Urothelium cell line (cell line): ENCODE data around the gene ZNF420.
"Not testable (repeated sequence)": the region's sequence is repeated elsewhere in the genome, so short reads cannot be mapped to it uniquely, and the experiment has no call there.

Experiments used
- DNase-seq: peaks from one replicate; pipeline ENCODE4 v3.0.0; 2011; ENCODE audit warnings: low spot score, mixed read lengths
- FAIRE-seq: peaks from 2 replicates; lab custom pipeline; 2011; peaks lifted over from hg19 to GRCh38; lab: Jason Lieb, UNC

The ZNF420 gene

GRCh38 chr19:37077934-37078716 lies at the start of gene ZNF420:
Gene ZNF420 (plus strand): TSS chr19:37078433. CDS start chr19:37089119, 10,686 bp downstream.
- FAIRE-seq (no peak), DNase-seq (peak; percentile 93)

DNA sequence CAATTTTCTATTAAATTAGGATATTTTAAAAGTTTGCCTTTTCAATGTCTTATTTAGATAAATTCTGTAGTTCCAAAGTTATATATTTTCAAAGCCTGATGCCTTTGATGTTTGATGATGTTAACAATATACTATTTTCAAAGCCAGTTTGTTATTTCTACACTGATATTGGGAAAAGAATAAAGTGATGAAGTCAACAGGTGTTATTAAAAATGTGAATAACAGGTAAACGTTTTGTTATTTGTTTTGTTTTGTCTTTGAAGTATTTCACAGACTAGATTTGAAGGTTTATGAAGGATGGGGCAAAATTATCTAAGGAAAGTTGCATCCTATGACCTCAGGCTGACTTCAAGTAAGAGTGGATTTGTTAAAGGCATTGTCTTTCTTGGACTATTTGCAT lies 33.1 kb upstream of the ZNF420 start:
- FAIRE-seq = no peak

DNA sequence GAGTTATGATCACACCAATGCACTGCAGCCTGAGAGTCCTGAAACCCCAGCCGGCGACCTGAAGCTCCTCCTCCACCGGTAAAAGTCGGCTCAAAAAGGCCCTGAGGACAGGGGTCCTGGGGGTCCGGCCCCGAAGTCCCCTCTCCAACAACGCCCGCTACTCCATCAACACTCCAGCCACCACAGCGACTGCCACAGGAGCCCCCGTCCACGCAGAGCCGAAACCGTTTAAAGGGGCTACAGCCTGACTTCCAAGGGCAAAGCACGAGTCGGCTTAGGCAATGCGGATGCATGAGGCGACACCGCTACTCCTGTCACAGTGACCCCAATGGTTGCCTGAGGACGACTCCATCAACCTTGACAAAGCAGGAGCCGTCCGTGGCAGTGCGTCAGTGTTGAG lies 22.9 kb upstream of the ZNF420 start:
- FAIRE-seq (no peak), DNase-seq (no peak)

More for the DNA sequence above, 33.1 kb upstream of the ZNF420 start:
- DNase-seq = no peak

GRCh38 chr19:37056776-37057175 lies 21.5 kb upstream of the ZNF420 start:
- DNase-seq (no peak), FAIRE-seq (no peak)

GRCh38 chr19:37059142-37059541 lies 19.1 kb upstream of the ZNF420 start:
- no peak for FAIRE-seq
- DNase-seq = no peak

DNA sequence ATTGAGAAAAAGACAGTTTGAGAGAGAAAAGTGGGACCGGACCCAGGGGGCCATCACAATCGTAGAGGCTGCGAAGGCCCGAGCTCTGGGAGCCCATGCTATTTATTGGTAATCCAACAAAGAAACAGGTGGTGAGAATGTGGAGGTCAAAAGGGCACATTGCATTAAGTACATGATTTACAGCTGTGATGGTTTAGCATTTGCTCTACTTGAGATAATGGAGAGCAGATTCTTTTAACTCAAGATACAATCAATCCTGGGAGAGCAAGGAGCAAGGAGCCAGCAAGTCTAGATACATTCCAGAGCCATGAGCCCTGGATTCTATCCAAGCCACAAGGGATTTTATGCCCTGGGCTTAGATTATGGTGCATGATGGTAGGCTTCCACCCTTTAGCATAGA lies 13.3 kb upstream of the ZNF420 start:
- FAIRE-seq, DNase-seq: not testable (repeated sequence)

- DNase-seq = no peak
- FAIRE-seq = no peak
Observed at GRCh38 chr19:37074111-37074510, 4.1 kb upstream of the ZNF420 start.

DNA sequence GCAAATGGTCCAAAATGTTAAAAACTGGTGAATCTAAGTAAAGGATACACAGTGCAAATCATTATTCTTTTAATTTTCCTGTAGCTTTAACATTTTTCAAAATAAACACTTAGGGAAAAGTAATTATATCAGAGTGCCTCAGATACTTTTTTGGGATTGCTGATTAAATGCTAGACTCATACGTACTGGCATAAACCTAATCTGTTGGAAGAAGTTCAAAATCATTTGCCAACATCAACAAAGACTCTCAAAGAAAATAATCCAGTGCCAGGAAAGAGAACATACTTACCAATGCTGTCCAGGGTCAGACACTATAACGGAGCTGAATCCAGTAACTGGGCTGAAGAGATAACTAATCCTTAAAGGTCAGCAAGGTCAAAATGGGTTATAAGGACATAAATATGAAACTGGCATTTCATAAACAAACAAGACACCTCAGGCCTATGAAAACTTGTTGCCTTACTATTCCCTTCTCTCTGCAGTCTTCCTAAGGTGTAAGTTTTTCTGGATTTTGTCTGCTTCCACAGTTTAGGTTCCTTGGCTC lies 3.3 kb upstream of the ZNF420 start:
- no peak for DNase-seq
- FAIRE-seq = no peak

DNA sequence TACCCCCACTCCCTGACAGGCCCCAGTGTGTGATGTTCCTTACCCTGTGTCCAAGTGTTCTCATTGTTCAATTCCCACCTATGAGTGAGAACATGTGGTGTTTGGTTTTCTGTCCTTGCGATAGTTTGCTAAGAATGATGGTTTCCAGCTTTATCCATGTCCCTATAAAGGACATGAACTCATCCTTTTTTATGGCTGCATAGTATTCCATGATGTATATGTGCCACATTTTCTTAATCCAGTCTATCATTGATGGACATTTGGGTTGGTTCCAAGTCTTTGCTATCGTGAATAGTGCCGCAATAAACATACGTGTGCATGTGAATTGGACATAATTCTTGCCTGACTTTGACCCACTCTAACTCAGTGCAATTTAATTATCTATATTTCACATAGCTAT lies 1.7 kb upstream of the ZNF420 start:
- not testable (repeated sequence) for FAIRE-seq, DNase-seq

DNA sequence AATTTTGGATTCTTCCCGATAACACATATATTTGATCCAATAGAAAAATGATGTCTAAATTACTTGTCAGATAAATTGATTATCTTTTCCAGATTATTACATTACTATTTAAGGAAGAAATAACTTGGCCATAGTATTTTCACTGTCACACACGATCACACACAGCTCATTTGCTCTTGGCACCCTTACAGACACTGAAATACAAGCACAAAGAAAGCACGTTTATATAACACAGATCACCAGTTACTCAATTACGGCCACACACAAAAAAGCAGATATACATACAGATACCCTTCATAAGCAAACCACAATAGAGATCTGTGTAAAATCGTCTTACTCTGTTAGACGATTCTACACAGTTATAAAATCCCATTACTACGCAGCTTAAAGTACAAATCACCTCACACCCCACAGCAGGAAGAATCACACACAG lies 716 bp upstream of the ZNF420 start:
- DNase-seq (no peak), FAIRE-seq (no peak)

DNA sequence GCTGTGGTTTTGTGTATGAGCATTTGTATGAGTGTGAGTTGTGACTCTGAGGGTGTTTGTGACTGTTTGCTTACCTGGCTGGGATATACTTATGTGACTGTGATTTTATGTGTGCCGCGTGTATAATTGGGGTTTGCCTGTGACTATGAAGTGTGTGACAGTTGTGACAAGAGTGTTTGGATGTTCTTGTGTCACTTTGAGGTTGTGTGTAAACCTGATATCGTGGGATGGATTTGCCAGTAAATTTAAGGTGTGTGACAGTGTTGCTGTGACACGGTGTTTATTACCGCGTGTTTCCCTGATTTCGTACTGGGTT lies 442 bp downstream of the ZNF420 start:
- DNase-seq = no peak
- FAIRE-seq = peak; percentile 50

- DNase-seq (no peak), FAIRE-seq (no peak)
Observed at GRCh38 chr19:37079238-37079637, 1.0 kb downstream of the ZNF420 start.

- FAIRE-seq = no peak
Observed at GRCh38 chr19:37082307-37082706, 4.1 kb downstream of the ZNF420 start.

GRCh38 chr19:37087110-37087509 lies 8.9 kb downstream of the ZNF420 start:
- no peak for DNase-seq
- FAIRE-seq = no peak

More at GRCh38 chr19:37082307-37082706, 4.1 kb downstream of the ZNF420 start:
- no peak for DNase-seq

DNA sequence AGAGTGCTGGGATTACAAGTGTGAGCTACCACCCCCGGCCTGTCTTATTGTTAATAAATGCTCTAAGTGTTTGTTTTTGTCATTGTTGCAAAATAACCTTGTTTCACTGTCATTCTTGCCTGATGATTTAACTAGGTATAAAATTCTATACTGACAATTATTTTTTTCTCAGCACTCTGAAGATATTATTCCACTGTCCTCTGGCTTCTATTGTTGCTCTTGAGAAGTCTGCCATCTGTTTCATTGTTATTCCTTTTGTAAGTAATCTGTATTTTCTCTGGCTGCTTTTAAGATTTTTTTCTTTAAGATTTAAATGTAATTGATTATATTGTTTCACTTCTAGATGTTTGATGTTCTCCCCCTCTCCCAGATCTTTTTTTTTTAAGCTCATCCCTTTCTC lies 17.6 kb downstream of the ZNF420 start:
- FAIRE-seq (no peak), DNase-seq (no peak)

DNA sequence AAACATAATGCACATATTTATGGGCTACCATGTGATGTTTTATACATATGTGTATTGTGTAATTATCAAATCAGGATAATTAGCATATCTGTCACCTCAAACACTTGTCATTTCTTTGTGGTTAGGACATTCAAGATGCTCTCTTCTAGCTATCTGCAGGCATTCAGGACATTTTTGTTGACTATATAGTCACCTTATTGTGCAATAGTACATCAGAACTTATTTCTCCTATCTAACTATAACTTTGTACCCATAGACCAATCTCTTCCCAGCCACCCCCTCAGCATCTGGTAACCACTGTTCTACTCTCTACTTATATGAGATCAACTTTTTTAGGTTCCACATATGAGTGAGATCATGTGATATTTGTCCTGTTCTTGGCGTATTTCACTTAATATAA lies 20.3 kb downstream of the ZNF420 start:
- DNase-seq = no peak
- no peak for FAIRE-seq

DNA sequence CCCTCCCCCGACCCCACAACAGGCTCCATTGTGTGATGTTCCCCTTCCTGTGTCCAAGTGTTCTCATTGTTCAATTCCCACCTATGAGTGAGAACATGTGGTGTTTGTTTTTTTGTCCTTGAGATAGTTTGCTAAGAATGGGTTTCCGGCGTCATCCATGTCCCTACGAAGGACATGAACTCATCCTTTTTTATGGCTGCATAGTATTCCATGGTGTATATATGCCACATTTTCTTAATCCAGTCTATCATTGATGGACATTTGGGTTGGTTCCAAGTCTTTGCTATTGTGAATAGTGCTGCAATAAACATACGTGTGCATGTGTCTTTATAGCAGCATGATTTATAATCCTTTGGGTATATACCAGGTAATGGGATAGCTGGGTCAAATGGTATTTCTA lies 25.9 kb downstream of the ZNF420 start:
- not testable (repeated sequence) for FAIRE-seq, DNase-seq

DNA sequence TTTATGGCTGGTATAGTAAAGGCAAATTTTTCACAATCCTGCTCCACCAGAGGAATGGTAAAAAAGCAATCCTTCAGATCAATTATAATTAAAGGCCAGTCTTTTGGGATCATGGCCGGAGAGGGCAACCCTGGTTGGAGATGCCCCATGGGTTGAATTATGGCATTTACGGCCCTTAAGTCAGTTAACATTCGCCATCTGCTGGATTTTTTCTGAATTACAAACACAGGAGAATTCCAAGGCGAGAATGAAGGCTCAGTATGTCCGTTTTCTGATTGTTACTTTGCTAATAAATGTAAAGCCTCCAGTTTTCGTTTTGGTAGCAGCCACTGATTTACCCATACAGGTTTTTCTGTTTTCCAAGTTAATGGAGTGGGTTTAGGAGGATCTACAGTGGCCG lies 33.5 kb downstream of the ZNF420 start:
- DNase-seq, FAIRE-seq: not testable (repeated sequence)

- FAIRE-seq (no peak), DNase-seq (no peak)
Observed at GRCh38 chr19:37114001-37114400, 35.8 kb downstream of the ZNF420 start.

DNA sequence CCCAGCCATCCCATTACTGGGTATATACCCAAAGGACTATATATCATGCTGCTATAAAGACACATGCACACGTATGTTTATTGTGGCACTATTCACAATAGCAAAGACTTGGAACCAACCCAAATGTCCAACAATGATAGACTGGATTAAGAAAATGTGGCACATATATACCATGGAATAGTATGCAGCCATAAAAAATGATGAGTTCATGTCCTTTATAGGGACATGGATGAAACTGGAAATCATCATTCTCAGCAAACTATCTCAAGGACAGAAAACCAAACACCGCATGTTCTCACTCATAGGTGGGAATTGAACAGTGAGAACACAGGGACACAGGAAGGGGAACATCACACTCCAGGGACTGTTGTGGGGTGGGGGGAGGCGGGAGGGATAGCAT lies 43.9 kb downstream of the ZNF420 start:
- not testable (repeated sequence) for DNase-seq, FAIRE-seq

DNA sequence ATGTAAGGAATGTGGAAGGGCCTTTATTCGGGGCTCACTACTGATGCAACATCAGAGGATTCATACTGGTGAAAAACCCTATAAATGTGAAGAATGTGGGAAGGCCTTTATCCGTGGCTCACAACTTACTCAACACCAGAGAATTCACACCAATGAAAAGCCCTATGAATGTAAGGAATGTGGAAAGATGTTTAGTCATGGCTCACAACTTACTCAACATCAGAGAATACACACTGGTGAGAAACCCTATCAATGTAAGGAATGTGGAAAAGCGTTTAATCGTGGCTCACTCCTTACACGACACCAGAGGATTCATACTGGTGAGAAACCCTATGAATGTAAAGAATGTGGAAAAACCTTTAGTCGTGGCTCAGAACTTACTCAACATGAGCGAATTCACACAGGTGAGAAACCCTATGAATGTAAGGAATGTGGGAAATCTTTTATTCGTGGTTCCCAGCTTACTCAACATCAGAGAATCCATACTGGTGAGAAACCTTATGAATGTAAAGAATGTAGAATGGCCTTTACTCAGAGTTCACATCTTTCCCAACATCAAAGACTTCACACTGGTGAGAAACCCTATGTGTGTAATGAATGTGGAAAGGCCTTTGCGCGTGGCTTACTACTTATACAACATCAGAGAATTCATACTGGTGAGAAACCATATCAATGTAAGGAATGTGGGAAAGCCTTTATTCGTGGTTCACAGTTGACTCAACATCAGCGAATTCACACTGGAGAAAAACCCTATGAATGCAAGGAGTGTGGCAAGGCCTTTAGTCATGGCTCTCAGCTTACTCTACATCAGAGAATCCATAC lies 50.0 kb downstream of the ZNF420 start:
- FAIRE-seq (no peak), DNase-seq (no peak)

DNA sequence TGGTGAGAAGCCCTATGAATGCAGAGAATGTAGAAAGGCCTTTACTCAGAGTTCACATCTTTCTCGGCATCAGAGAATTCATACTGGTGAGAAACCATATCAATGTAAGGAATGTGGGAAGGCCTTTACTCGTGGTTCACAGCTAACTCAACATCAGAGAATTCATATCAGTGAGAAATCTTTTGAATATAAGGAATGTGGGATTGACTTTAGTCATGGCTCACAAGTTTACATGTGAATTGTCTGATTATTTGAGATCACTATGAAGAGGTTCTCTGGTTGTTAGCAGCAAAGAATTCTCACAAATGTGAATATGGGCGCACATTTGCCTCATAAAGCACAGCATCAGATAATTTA lies 50.6 kb downstream of the ZNF420 start:
- no peak for DNase-seq
- FAIRE-seq = no peak
